ENCODE data around the gene IFNL3. TPM values are rescaled to one million over a fixed set of nuclear protein-coding genes. Genes with fewer than 3 reads are reported as not detected.
"Not testable (repeated sequence)": the region's sequence is repeated elsewhere in the genome, so short reads cannot be mapped to it uniquely, and the experiment has no call there.

IFNL3 gene
- total RNA-seq (2021; fragmentation: NEBNext Ultra II Directional; extraction: Animal tissue kit (Norgen Biotek cat#: 25700)): not detected
- long read RNA-seq: 0 reads

DNA sequence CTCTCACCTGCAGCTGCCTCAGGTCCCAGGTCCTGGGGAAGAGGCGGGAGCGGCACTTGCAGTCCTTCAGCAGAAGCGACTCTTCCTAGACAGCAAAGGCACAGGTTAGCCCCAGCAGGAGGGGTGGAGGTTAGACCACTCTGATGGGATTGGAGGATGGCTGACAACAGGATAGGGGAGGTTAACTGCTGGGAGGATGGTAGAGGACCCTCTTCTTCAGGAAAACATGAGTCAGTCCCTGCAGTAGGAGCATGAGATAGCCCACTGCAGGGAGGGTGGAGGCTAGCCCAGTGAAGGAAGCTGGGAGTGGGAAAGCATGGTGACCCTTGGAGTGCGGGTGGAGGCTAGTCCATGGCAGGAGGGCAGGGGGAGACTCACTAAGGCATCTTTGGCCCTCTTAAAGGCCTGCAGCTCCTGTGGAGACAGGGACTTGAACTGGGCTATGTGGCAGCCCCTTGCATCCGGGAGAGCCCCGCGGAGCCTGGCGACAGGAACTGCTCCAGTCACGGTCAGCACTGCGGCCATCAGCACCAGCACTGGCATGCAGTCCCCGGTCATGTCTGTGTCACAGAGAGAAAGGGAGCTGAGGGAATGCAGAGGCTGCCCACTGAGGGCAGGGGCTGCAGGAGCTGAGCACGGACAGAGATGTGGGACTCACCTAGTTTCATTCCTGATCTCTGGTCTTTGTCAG, at the start of gene IFNL3:
Gene IFNL3 (minus strand): TSS at position 597 of the 691 bp plus-strand sequence. CDS start 39 bp downstream, at position 558.
- not testable (repeated sequence) for H3K9me3 Mint-ChIP-seq; DNase-seq; H3K27ac Mint-ChIP-seq; H3K4me1 Mint-ChIP-seq (ENCODE audit: low read depth); H3K36me3 Mint-ChIP-seq (ENCODE audit: low read depth); H3K4me3 Mint-ChIP-seq
- H3K27me3 Mint-ChIP-seq (ENCODE audit: insufficient read depth): peaks cover 31% of the 10 kb centered on the region

GRCh38 chr19:39293394-39293793, 48.6 kb upstream of the IFNL3 start:
- Mint-ChIP-seq H3K27me3 (ENCODE audit: insufficient read depth) (peaks cover 35% of the 10 kb centered on the region), H3K4me1 (ENCODE audit: low read depth) (no peaks in the 10 kb centered on the region), H3K9me3 (no peaks in the 10 kb centered on the region), H3K27ac (no peak overlapping the region), H3K36me3 (ENCODE audit: low read depth) (no peaks in the 10 kb centered on the region), H3K4me3 (no peak overlapping the region)
- no peak for DNase-seq
- TF ChIP-seq CTCF (IDR thresholded peaks at IDR 0.05): no peak

GRCh38 chr19:39284032-39284431, 39.2 kb upstream of the IFNL3 start:
- Mint-ChIP-seq H3K4me1 (ENCODE audit: low read depth) (no peaks in the 10 kb centered on the region), H3K4me3 (no peak overlapping the region), H3K36me3 (ENCODE audit: low read depth) (no peaks in the 10 kb centered on the region), H3K27me3 (ENCODE audit: insufficient read depth) (peaks cover 23% of the 10 kb centered on the region), H3K9me3 (peaks cover 7% of the 10 kb centered on the region), H3K27ac (no peak overlapping the region)
- no peak for DNase-seq
- no peak for TF ChIP-seq CTCF (IDR thresholded peaks at IDR 0.05)

- H3K27me3 Mint-ChIP-seq (ENCODE audit: insufficient read depth): peaks cover 16% of the 10 kb centered on the region
- H3K9me3 Mint-ChIP-seq: peaks cover 7% of the 10 kb centered on the region
- H3K4me3 Mint-ChIP-seq: no peak overlapping the region
- H3K4me1 Mint-ChIP-seq (ENCODE audit: low read depth): no peaks in the 10 kb centered on the region; the same call in 1 of the 2 replicates
- no peak for DNase-seq
- no peak overlapping the region for H3K27ac Mint-ChIP-seq
- no peak for TF ChIP-seq CTCF (IDR thresholded peaks at IDR 0.05)
- H3K36me3 Mint-ChIP-seq (ENCODE audit: low read depth): no peaks in the 10 kb centered on the region
These were observed 37.2 kb upstream of the IFNL3 start for GRCh38 chr19:39282021-39282420.

GRCh38 chr19:39277598-39277997, 32.8 kb upstream of the IFNL3 start:
- no peak for TF ChIP-seq CTCF (IDR thresholded peaks at IDR 0.05)
- H3K36me3 Mint-ChIP-seq (ENCODE audit: low read depth): no peaks in the 10 kb centered on the region
- H3K4me3 Mint-ChIP-seq: no peak overlapping the region; the same call in 1 of the 2 replicates
- H3K4me1 Mint-ChIP-seq (ENCODE audit: low read depth): no peaks in the 10 kb centered on the region; the same call in 1 of the 2 replicates
- H3K27me3 Mint-ChIP-seq (ENCODE audit: insufficient read depth): peaks cover 23% of the 10 kb centered on the region
- no peak overlapping the region; the same call in 1 of the 2 replicates for H3K27ac Mint-ChIP-seq
- DNase-seq: no peak
- H3K9me3 Mint-ChIP-seq: no peaks in the 10 kb centered on the region; the same call in 1 of the 2 replicates

DNA sequence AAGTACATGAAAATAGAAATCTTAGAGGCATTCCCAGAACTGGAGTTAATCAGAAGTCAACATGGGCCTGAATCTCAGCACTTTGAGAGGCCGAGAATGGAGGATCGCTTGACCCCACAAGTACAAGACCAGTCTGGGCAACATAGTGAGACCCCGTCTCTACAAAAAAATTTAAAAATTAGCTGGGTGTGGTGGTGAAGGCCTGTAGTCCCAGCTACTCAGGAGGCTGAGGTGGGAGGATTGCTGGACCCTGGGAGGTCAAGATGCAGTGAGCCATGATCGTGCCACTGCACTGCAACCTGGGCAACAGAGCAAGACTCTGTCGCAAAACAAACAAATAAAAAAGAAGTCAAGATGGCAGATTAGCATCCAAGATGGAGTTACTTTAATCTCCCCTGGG, 31.9 kb upstream of the IFNL3 start:
- H3K4me1 Mint-ChIP-seq (ENCODE audit: low read depth): no peaks in the 10 kb centered on the region; the same call in 1 of the 2 replicates
- no peak for TF ChIP-seq CTCF (IDR thresholded peaks at IDR 0.05)
- peaks cover 24% of the 10 kb centered on the region for H3K27me3 Mint-ChIP-seq (ENCODE audit: insufficient read depth)
- DNase-seq: no peak
- no peak overlapping the region for H3K4me3 Mint-ChIP-seq
- H3K9me3 Mint-ChIP-seq: no peaks in the 10 kb centered on the region
- H3K36me3 Mint-ChIP-seq (ENCODE audit: low read depth): no peaks in the 10 kb centered on the region
- H3K27ac Mint-ChIP-seq: no peak overlapping the region

All from HFFc6 (cell line).